ENCODE measurements around the gene NFYB. TPM values are rescaled to one million over a fixed set of nuclear protein-coding genes. Genes with fewer than 3 reads are reported as not detected.

NFYB gene
- total RNA-seq, 1 experiment from 2014 or later, result 36.0 TPM

DNA sequence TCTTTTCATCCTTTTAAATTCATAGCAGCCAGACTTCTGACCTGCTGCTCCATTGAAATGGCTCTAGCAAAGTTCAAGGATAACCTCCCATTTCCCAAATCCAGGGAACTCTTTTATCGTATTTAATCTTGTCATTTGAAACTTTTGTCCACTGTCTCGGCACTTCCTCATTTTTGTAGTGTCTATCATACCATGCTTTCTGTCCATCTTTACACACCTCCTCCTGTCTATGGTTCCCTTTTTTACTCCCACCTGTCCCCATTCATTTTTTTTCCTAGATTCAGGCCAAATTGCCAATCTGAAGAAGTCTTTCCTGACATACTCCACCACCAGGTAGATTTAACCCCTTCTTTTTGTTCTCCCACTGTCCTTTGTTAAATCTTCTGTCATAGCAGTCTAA, 31.0 kb downstream of the NFYB start:
- no TSS peak for BruUV-seq (replicated peaks)
- CTCF ChIA-PET, result no interaction called here
- no peak for DNase-seq
- Mint-ChIP-seq H3K27me3 (ENCODE audit: unreplicated experiment) (no peaks in the 10 kb centered on the region), H3K27ac (ENCODE audit: unreplicated experiment) (no peak overlapping the region), H3K4me3 (ENCODE audit: low read depth, unreplicated experiment) (no peak overlapping the region), H3K4me1 (ENCODE audit: low read depth, unreplicated experiment) (no peaks in the 10 kb centered on the region), H3K9me3 (ENCODE audit: low read depth, unreplicated experiment) (no peaks in the 10 kb centered on the region), H3K36me3 (ENCODE audit: insufficient read depth, unreplicated experiment) (no peaks in the 10 kb centered on the region)
- intact Hi-C loops (cut with micrococcal nuclease; ENCODE audit: unreplicated experiment), result loop anchor here (5.0 to 10.0 kb wide), 3 partner anchors 140 to 530 kb away; partner anchors contain the start of gene TDG
- TF ChIP-seq CTCF (IDR thresholded peaks at IDR 0.05; ENCODE audit: unreplicated experiment), result no peak

GRCh38 chr12:104105461-104105860, 32.5 kb downstream of the NFYB start:
- no peak for TF ChIP-seq CTCF (IDR thresholded peaks at IDR 0.05; ENCODE audit: unreplicated experiment)
- intact Hi-C loops (cut with micrococcal nuclease; ENCODE audit: unreplicated experiment), result loop anchor here (5.0 to 10.0 kb wide), 3 partner anchors 138 to 528 kb away; partner anchors contain the start of gene TDG
- H3K9me3 Mint-ChIP-seq (ENCODE audit: low read depth, unreplicated experiment), result no peaks in the 10 kb centered on the region
- H3K4me1 Mint-ChIP-seq (ENCODE audit: low read depth, unreplicated experiment), result no peaks in the 10 kb centered on the region
- no peaks in the 10 kb centered on the region for H3K27me3 Mint-ChIP-seq (ENCODE audit: unreplicated experiment)
- no peaks in the 10 kb centered on the region for H3K36me3 Mint-ChIP-seq (ENCODE audit: insufficient read depth, unreplicated experiment)
- H3K4me3 Mint-ChIP-seq (ENCODE audit: low read depth, unreplicated experiment), result no peak overlapping the region
- H3K27ac Mint-ChIP-seq (ENCODE audit: unreplicated experiment), result no peak overlapping the region
- DNase-seq, result no peak
- CTCF ChIA-PET, result no interaction called here
- no TSS peak for BruUV-seq (replicated peaks)

DNA sequence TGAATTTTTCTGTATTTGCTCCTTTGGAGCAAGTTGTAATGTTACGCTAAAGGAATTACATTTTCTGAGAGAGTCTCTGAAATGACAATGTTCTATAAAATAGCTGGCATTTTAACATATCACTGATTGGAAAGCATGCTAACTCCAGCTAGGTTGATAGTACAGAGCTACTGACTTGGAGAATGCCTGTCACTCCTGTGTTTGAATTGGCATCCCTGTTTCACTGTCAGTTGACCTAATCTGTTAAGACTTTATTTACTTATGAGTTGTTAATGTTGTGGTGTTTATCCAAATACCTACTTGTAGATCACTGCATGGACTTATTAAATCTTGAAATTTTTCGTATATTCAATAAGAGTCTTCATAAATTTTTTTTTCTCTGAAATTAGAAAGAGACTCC, 40.1 kb downstream of the NFYB start:
- no peaks in the 10 kb centered on the region for H3K27me3 Mint-ChIP-seq (ENCODE audit: unreplicated experiment)
- H3K4me1 Mint-ChIP-seq (ENCODE audit: low read depth, unreplicated experiment), result no peaks in the 10 kb centered on the region
- H3K36me3 Mint-ChIP-seq (ENCODE audit: insufficient read depth, unreplicated experiment), result peaks cover 5% of the 10 kb centered on the region
- CTCF ChIA-PET, result interaction anchor here (1.7 kb wide), 1 partner anchor 11 kb away, joined by 6 read pairs; no protein-coding TSS in a partner anchor
- no peak for DNase-seq
- no TSS peak for BruUV-seq (replicated peaks)
- intact Hi-C loops (cut with micrococcal nuclease; ENCODE audit: unreplicated experiment), result loop anchor here (5.0 kb wide), 1 partner anchor 709 kb away; no protein-coding TSS in a partner anchor
- H3K27ac Mint-ChIP-seq (ENCODE audit: unreplicated experiment), result no peak overlapping the region
- H3K9me3 Mint-ChIP-seq (ENCODE audit: low read depth, unreplicated experiment), result no peaks in the 10 kb centered on the region
- TF ChIP-seq CTCF (IDR thresholded peaks at IDR 0.05; ENCODE audit: unreplicated experiment), result no peak
- H3K4me3 Mint-ChIP-seq (ENCODE audit: low read depth, unreplicated experiment), result no peak overlapping the region

DNA sequence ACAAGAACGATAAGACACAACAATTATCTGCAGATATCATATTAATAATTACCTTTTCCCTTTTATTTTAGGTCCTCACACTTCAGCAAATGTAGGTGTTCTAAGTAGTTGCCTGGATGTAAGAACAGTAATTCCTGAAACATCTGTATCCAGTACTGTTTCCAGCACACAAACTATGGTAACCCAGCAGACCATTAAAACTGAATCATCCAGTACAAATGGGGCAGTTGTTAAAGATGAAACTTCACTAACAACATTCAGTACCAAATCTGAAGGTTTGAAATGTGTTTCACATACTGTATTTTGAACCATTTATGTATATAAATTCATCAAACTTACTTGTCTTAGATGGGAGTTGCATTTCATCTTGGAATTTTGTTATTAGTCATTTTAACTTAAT, 42.7 kb downstream of the NFYB start:
- Mint-ChIP-seq H3K4me1 (ENCODE audit: low read depth, unreplicated experiment) (no peaks in the 10 kb centered on the region), H3K27me3 (ENCODE audit: unreplicated experiment) (no peaks in the 10 kb centered on the region), H3K4me3 (ENCODE audit: low read depth, unreplicated experiment) (no peak overlapping the region), H3K9me3 (ENCODE audit: low read depth, unreplicated experiment) (no peaks in the 10 kb centered on the region), H3K36me3 (ENCODE audit: insufficient read depth, unreplicated experiment) (peaks cover 5% of the 10 kb centered on the region), H3K27ac (ENCODE audit: unreplicated experiment) (no peak overlapping the region)
- TF ChIP-seq CTCF (IDR thresholded peaks at IDR 0.05; ENCODE audit: unreplicated experiment), result no peak
- CTCF ChIA-PET, result no interaction called here
- intact Hi-C loops (cut with micrococcal nuclease; ENCODE audit: unreplicated experiment), result loop anchor here (5.0 kb wide), 1 partner anchor 712 kb away; no protein-coding TSS in a partner anchor
- no peak for DNase-seq
- BruUV-seq (replicated peaks), result no TSS peak

Data from Calu3 (cell line).